SU-DHL-6 (cell line): ENCODE results near the gene SPTBN1.

Experiments used
- CTCF ChIP-seq: fragments of 200-600 bp; sonication (generic); IDR thresholded peaks from one replicate; pipeline ENCODE4 v1.5.1; 2017; ENCODE audit warnings: antibody characterized with exemption, mild to moderate bottlenecking, low read length, moderate library complexity; ENCODE audit not compliant: insufficient read depth, poor library complexity, severe bottlenecking
- EZH2phosphoT487 ChIP-seq: fragments of 200-600 bp; sonication (generic), shearing (Covaris generic); conservative IDR thresholded peaks from 2 replicates; pipeline ENCODE4 v1.6.1; 2018; ENCODE audit warnings: mild to moderate bottlenecking, antibody characterized with exemption, low read length, moderate library complexity, mixed read lengths

- no peak for TF ChIP-seq CTCF
- no peak for TF ChIP-seq EZH2phosphoT487
Measured at GRCh38 chr2:54675738-54676137, 219.6 kb downstream of the SPTBN1 start.
